GM18907 (cell line): Measurements from ENCODE around the gene SARNP.

ENCODE experiments used
- ATAC-seq: cut with Tn5 transposase; IDR thresholded peaks from one replicate; pipeline ENCODE4 v1.9.1; 2021; ENCODE audit warnings: mild to moderate bottlenecking, moderate library complexity; ENCODE audit not compliant: unreplicated experiment

The SARNP gene

DNA sequence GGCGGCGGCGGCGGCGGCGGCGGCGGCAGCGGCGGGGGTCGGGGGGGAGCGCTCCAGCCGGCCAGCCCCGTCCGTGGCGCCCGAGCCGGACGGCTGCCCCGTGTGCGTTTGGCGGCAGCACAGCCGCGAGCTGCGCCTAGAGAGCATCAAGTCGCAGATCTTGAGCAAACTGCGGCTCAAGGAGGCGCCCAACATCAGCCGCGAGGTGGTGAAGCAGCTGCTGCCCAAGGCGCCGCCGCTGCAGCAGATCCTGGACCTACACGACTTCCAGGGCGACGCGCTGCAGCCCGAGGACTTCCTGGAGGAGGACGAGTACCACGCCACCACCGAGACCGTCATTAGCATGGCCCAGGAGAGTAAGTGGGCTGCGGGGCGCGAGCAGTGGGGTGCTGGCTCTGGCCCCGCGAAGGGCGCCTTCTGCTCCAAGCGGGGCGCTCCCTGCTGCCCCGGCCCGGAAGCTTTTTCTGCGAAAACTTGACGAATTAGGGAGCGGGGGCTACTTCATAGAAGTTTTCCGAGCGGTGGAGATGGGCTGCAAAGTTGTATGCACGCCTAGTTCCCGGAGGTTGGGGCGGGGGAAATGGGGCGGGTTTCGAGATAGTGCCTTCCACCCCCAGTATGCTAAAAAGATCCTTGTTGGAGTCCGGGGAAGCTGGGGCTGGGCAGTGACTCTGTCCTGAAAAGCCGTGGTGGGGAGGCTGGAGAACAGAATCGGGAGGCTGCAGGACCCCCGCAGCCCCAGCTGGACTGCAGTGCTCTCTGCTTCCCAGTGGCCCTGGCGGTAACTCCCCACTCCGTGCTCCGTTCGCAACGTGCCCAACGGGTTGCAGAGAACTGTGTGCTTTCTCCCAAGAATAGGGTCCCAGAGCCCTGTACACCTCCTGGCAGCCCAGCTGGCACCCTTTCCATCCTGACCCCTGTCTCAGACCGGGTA lies 73.9 kb downstream of the SARNP start:
- peak; percentile 50 for ATAC-seq

DNA sequence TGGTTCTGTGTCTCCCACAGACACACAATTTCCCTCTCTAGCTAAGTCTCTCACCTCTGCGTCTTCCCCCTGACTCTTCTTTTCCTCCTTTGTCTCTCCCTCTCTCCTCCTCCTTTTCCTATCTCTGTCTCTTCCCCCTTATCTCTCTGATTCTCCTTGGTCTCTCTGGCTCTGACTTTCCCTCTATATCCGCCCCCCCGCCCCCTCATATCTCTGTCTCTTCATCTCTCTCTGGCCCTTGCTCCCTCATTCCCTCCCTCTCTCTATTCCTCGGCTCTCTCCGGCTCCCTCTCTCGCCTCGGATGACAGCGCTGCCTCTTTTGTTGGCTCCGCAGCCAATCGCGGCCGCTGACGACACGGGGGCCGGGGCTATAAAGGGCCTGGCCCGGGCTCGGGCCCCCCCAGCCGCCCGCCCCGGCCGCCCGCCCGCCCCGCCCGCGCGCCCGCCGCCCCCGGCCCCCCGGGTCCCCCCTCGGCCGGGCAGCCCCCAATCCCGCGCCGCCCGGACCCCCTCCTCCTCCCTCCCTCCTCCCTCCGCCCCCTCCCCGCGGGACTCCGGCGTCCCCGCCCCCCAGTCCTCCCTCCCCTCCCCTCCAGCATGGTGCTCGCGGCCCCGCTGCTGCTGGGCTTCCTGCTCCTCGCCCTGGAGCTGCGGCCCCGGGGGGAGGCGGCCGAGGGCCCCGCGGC lies 74.7 kb downstream of the SARNP start, which contains the start of gene GDF11:
Gene GDF11 (plus strand): TSS at position 404 of the 687 bp plus-strand sequence. CDS start 195 bp downstream, at position 599.
- peak; percentile 37 for ATAC-seq

DNA sequence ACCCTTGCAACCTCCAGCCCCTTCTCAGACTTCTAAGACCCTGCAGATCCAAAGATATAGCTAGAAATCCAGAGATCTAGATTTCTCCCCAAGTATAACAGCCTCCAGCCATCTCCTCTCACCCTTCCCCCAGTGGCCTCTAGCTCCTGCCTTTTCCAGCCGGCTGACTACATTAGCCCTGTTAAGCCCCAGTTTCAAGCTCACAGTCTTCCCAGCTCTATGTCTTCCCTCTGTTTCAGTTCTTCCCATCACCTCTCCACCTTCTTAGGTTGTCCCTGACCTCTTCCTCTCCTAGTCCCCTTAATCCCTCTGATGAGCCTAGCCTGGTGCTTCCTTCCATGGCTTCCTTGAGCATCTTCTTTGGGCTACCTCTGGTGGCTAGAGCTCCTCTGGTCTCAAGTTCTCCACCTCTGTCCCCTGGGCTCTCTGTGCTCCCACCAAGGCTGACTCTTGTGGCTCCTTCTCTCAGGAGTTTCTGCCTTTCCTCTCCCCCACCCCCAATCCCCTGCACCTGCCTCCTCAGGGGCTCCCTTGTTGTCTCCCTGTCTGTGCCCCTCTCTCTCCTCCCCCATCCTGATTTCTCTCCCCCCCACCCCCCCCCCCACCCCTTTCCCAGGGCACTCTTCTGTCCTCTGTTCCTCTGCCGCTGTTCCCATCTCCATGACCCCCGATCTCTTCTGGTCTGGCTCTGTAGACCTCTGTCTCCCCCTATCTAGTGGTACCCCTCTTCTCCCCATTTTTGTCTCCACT lies 75.4 kb downstream of the SARNP start:
- ATAC-seq: no peak

DNA sequence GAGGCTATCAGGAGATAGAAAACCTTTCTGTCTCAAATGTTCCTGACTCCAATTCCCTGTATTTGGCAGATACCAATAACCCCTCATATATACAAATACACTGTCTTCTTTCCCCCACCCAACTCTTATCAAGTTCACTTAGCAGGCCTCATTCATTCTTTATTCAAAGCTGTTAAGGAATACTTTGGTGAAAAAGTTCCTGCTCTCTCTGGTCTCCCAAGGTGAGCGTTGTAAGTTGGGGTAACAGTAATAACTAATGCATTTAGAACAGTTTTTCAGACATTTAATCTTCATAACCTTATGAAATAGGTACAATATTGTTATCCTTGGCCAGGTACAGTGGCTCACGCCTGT lies 78.5 kb downstream of the SARNP start:
- ATAC-seq: no peak

DNA sequence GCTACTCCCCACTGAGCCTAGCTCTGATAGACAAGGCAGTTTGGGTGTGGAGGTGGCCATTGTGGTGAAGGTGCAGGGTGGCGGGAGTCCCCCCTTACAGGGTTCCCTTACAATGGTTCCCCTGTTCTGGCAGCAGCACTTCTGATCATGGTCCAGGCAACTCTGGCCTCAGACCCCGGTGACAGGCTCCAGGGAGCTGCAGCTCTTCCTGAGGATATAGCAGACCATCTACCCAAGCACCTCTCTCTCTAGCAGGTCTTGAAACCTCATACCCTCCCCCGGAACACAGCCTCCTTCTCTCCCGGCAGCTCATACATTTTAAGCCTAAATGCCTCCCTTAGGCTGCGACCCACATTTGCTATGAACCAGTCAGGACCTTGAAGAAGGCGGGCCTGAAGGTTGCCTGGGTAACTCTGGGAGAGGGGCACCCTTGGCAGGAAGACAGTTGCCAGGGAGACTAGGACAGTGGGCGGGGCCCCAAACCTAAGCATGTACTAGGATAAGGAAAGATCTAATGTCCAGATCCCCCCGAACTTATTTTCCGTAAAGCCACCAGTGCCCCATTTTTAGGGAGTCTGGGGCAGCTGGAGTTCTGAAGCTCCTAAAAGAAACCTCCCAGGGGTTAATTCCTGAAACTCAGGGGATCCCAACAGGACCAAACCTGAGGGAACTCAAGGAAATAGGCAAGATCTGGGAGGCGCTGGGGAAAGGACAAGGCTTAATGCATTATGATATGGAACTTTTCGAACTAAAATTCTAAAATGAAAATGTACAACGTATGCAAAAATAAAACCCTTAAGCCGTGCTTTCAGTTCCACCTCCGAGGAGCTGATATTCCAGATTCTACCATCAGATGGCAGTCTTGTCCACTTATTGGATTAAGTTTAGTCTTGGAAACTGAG lies 79.2 kb downstream of the SARNP start:
- peak; percentile 93 for ATAC-seq

DNA sequence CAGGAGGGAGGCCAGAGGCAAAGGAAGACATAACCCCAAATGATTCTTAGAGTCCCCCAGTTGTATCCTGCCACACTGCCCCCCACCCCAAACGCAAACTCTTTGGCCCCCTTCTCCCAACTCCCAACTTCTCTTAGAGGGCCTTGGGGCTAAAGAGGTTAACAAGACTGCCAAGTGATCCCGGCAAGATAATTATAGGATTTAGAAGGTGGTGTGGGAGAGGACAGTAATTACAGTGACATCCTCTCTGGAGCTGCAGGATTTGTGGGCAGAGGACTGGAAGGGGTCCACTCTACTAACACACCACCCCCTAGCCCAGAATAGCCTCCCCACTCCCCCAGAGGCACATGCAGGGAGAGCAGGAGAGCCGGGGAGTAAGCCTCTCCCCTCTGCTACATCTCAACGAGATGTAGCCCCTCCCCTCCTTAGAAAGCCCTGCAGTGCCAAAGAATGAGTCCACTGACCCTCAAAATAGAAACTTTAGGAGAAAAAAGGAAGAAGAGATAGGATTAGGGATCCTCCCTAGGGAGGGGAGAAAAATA lies 79.9 kb downstream of the SARNP start:
- ATAC-seq: peak; percentile 2

DNA sequence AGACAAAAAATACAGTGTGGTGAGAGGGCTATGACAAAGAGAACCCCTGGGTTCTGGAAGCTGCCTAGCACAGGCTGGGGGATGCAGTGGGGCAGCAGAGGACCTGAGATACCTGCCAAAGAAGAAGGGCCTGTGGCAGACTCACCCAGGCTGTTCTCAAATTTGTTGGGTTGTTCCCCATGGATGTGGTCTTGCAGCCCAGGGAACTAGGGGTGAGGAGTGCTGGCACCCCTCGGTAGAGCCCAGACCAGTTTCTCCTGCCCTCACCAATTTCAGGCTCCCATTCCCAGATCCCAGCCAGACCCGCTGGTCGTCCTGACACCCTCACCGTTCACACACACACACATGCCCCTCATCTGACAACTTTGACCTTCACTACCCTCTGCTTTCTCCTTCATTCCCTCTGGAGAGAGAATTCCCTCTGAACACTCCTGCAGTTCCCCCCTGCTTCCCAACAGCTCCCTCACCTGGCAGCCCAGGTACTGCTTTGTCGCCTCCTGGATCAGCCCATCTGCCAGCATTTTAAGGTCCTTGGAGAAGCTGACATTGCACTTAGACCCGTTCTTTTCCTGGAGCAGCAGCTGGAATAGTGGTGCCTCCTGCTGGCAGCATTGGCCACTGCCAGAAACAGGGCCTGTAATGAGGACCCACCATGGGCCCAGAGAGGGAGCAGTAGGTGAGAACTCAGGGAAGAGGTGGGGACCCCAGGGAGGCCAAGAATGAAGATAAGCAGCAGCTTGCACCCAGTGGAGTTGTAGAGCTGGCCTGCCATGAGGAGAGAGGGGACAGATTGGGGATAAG lies 80.5 kb downstream of the SARNP start:
- peak; percentile 36 for ATAC-seq

DNA sequence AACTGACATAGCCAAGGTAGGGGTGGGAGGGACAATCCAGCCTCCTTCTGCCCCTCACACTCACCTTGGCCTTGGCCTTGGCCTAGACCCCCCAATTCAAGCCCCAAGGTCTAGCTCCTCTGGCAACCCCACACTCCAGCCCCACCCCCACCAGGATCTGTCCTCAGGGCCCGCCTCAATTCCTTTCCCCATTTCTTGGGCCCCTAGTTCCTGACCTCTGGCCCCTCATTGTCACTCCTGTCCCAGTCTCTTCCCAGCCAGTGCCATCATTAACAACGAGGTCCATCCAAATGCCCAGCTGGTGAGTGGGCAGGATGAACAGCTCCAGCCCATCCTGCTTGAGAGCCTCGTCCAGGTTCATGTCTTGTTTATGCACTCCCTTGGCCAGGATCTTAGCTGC lies 81.4 kb downstream of the SARNP start:
- ATAC-seq: no peak

DNA sequence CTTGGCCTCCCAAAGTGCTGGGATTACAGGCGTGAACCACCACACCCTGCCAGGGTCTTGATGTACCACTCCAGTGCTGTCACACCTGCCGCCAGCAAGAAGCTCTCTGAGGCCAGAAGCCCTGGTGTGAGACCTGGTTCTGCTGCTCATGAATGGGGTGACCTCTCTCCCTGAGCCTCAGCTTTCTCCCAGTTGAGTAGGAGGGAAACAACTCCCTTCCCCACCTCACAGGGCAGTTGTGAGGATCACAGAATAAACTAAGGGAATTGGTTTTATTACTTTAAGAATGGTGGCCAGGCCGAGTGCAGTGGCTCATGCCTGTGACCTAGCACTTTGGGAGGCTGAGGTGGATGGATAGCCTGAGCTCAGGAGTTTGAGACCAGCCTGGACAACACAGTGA lies 82.9 kb downstream of the SARNP start:
- ATAC-seq: no peak

DNA sequence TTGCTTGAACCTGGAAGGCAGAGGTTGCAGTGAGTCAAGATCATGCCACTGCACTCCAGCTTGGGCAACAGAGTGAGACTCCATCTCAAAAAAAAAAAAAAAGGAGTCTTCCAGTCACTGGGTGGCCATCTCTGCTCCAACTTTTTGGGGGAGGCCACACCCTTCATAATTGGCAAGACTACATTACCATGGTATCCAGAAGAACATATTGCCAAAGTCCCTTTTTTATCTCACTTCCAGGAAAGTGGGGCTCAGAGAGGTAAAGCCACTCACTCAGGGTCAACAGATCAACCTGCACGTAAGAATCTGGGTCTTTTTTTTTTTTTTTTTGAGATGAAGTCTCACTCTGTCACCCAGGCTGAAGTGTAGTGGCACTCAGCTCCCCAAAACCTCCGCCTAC lies 83.7 kb downstream of the SARNP start:
- no peak for ATAC-seq

DNA sequence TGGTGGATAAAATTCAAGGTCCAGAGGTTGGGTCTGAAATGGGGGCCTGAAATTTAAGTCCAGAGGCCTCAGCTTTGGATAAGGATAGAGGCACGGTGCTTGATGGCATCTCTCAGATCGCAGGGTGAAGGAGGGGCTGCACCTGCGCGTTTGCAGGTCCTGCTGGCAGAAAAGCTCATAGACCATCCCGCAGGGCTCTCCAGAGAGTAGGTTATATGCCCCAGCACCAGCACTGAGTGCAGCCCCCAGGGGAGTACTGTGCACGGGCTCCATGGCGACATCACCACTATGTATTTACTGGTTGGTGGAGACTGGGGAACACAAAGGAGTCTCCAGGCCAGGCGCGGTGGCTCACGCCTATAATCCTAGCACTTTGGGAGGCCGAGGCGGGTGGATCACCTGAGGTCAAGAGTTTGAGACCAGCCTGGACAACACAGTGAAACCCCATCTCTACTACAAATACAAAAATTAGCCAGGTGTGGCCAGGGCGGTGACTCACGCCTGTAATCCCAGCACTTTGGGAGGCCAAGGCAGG lies 84.4 kb downstream of the SARNP start:
- ATAC-seq: no peak

DNA sequence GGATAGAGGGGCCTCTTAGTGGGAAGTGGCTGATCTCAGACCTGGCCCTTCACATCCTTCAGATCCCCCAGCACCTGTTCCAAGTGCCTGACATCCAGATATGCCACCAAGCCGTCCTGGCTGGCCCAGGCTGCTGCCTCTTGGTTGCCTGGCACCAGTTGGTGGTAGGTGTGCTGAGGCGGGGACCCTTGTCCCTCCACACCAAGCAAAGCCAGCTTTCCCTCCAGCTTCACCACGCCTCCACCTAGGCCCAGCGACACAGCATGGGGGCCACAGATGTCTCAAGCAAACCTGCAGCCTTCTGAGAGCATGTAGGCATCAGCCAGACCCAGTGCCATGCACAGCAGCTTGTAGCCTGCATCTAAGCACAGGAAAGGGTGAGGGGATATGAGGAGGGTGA lies 85.2 kb downstream of the SARNP start:
- no peak for ATAC-seq

DNA sequence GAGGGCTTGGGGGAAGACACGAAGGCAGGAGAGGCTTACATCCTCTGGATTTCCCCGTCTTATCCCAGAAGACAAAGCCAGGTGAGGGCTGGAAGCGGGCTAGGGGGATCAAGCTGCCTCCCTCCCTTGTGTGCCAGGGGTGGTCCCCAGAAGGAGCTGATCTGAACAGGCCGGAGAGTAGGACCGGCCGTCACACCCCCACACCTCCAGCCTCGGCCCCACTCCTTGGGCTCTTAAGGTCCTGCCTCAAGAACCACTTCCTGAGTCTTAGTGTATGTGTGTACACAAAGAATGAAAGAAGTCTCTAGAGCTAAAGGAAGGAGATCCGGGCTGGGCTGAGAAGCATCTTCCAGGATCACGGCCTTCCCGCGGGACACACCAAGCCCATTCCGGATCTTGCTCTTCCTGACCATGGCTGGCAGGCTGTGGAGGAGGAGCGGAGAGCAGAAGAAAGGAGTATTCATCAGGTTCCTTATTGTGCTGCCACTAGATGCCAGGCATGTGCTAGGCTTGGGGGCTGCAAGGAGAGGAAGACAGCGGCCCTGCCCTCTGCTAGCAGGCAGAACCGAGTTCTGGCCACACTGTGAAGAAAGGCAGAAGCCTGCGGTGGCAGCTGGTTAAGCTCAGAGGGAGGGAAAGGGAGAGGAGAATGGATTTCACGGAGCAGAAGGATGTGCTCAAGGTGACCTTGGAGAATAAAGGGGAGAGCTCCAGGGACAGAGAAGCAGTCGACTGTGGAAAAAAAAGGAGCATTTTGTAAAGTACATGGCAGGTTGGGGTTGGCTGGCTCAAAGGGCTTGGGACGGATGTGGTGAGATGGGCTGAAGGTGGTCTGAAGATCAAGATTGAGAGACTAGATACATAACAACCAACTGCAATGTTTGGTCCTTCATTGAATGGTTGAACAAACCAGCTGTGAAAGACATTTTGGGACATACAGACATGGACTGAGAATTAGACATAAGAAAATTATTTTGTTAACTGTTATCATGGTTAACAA lies 87.4 kb downstream of the SARNP start:
- peak; percentile 57 for ATAC-seq

DNA sequence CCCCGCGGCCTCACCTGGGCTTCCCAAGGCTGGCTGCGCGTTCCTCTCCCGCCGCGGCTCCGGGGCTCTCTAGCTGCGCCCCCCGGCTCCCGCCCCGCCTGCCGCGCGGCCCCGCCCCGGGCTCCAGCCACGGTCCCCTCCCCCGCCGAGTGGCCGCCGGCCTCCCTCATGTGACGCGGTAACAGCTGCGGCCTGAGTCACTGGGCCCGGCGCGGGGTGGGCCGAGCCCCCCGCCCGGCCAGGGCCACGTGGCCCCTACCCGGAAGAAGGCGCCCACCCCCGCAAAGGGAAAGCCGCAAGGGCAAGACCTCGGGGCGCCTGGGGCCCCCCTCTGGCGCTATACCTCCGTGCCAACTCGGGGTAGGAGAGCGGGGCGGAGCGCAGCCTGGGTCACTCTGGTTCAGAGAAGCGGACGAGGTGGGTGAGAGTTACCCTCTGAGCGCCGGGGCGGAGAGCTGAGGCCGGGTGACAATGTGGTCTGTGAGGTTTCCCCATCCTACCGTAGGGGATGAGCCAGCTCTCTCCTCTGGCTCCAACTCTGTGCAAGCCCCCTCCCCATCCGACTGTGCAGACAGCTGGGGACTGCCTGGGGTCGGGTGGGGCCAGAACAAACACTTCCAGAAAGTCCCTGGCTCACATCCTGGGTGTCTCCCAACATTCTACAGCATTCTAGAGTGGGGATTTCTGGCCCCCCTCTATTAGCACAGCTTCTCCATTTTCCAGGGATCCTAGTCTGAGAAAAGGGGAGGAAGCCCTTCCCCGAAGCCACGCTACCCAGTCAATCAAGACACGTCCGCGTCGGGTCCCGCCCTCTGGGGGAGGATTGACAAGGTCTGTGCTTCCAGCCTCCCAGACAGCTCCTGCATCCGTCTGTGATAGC lies 88.3 kb downstream of the SARNP start, which contains the start of gene CD63:
Gene CD63 (minus strand): TSS at position 71 of the 880 bp plus-strand sequence. CDS start 668 bp downstream, outside the sequence.
- ATAC-seq: peak; percentile 65

DNA sequence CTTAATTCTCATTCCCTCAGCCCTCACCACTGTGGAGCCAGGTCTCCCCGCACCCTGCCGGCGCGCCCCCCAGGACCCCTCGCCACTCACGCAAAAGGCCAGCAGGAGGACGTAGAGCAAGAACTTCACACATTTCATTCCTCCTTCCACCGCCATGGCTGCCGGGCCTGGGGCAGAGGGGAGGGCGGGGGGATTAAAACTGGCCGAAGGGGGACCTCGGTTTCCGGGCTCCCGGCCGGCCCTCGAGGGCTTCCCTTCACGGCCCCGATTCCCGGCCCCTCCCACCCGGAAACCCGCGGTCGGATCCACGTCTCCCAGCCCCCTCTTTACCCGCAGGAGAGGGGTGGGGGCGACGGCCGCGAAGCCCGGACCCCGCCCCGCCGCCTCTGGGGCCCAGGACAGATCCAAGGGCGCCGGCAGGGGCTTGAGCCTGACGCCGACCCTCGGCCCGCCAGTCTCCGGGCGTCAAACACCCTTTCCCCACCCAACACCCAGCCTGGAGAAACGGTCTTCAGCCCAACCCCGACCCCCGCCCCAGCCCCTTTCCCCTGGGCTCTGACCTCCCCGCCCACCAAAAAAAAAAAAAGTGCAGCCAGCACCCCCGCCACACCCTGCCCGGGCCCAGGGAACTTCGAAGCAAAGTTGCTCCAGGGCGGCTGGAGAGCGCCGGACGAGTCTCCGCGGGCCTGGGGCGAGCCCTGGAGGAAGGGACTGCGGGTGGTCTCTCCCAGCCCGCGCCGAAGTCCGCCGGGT lies 89.2 kb downstream of the SARNP start:
- peak; percentile 16 for ATAC-seq

DNA sequence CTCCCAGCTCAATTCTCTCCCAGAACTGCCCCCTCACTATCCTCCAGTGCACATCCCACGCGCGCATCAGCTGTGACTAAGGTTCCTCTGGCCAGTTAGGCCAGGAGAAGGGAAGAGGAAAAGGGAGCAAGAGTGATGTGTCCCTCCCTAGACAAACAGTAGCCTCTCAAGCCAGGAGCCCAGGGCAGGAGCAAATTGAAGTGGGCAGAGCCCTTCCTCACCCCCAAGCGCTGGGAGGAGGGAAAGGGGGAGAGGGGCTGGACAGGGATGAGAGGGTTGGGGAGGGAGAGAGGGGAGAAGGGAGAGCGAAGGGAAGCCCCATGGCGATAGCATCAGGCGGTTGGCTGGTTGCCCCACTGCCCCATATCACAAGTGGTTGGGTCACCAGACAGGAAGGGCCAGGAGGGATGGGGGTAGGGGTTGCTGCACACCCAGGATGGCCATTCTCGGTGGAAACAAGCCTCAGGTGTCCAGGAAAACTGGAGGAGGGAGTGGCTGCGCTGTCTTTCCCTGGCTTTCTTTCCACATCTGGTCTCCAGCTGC lies 89.8 kb downstream of the SARNP start:
- ATAC-seq: no peak
